Astrocyte (in vitro differentiated cells and primary cell): ENCODE measurements around the gene LMTK2. TPM values are rescaled to one million over a fixed set of nuclear protein-coding genes. Genes with fewer than 3 reads are reported as not detected.

Experiments used
- DNase-seq: peaks from one replicate; pipeline ENCODE4 v3.0.0-alpha.2; 2010; ENCODE audit warnings: low read depth
- FAIRE-seq: peaks from 2 replicates; lab custom pipeline; 2011; peaks lifted over from hg19 to GRCh38; lab: Jason Lieb, UNC
- H2AFZ ChIP-seq: 2 replicates; pipeline ENCODE4 v1.6.0; 2012; ENCODE audit warnings: low read depth, low read length, inconsistent platforms
- H3K27ac ChIP-seq: 2 replicates; pipeline ENCODE4 v1.5.1; 2011; ENCODE audit warnings: low read depth, low read length, inconsistent platforms
- H3K27me3 ChIP-seq: 2 replicates; pipeline ENCODE4 v1.6.0; 2011; ENCODE audit warnings: low read length, inconsistent platforms; ENCODE audit not compliant: insufficient read depth
- H3K36me3 ChIP-seq: 2 replicates; pipeline ENCODE4 v1.5.1; 2011; ENCODE audit warnings: low read length, inconsistent platforms; ENCODE audit not compliant: insufficient read depth
- H3K4me1 ChIP-seq: 2 replicates; pipeline ENCODE4 v1.5.1; 2011; ENCODE audit warnings: low read length, inconsistent platforms; ENCODE audit not compliant: insufficient read depth
- H3K4me2 ChIP-seq: 2 replicates; pipeline ENCODE4 v1.6.0; 2012; ENCODE audit warnings: low read length, inconsistent platforms
- H3K4me3 ChIP-seq: 2 replicates; pipeline ENCODE4 v1.5.1; 2011; ENCODE audit warnings: low read depth, mild to moderate bottlenecking, low read length, inconsistent platforms; ENCODE audit not compliant: insufficient read depth
- H3K79me2 ChIP-seq: 2 replicates; pipeline ENCODE4 v1.6.0; 2012; ENCODE audit warnings: mild to moderate bottlenecking, low read length, inconsistent platforms; ENCODE audit not compliant: insufficient read depth
- H3K9ac ChIP-seq: 2 replicates; pipeline ENCODE4 v1.6.0; 2012; ENCODE audit warnings: mild to moderate bottlenecking, low read length, inconsistent platforms
- H3K9me3 ChIP-seq: 2 replicates; pipeline ENCODE4 v1.5.1; 2012; ENCODE audit warnings: low read depth, mild to moderate bottlenecking, low read length, inconsistent platforms; ENCODE audit not compliant: insufficient read depth
- H4K20me1 ChIP-seq: 2 replicates; pipeline ENCODE4 v1.6.0; 2012; ENCODE audit warnings: low read length, inconsistent platforms; ENCODE audit not compliant: insufficient read depth
- H3K27ac Mint-ChIP-seq: one replicate; pipeline ENCODE4 v1.8.0; 2021; ENCODE audit warnings: mild to moderate bottlenecking, mixed read lengths; ENCODE audit not compliant: unreplicated experiment
- H3K27me3 Mint-ChIP-seq: one replicate; pipeline ENCODE4 v1.8.0; 2021; ENCODE audit warnings: low read depth, mixed read lengths; ENCODE audit not compliant: unreplicated experiment
- H3K36me3 Mint-ChIP-seq: one replicate; pipeline ENCODE4 v1.8.0; 2021; ENCODE audit warnings: low read depth, mixed read lengths; ENCODE audit not compliant: unreplicated experiment
- H3K4me1 Mint-ChIP-seq: one replicate; pipeline ENCODE4 v1.8.0; 2021; ENCODE audit warnings: low read depth, mixed read lengths; ENCODE audit not compliant: unreplicated experiment
- H3K4me3 Mint-ChIP-seq: one replicate; pipeline ENCODE4 v1.8.0; 2021; ENCODE audit warnings: mild to moderate bottlenecking, moderate library complexity, mixed read lengths; ENCODE audit not compliant: unreplicated experiment
- H3K9me3 Mint-ChIP-seq: one replicate; pipeline ENCODE4 v1.8.0; 2021; ENCODE audit warnings: mild to moderate bottlenecking, mixed read lengths; ENCODE audit not compliant: unreplicated experiment
- CTCF ChIP-seq: IDR thresholded peaks from 2 replicates; pipeline ENCODE4 v1.5.1; 2011; ENCODE audit warnings: low read depth, mild to moderate bottlenecking, inconsistent platforms, low read length, moderate library complexity; ENCODE audit not compliant: insufficient read depth
- EZH2 ChIP-seq: IDR thresholded peaks from 2 replicates; pipeline ENCODE4 v1.6.1; 2012; ENCODE audit warnings: mild to moderate bottlenecking, low read length, inconsistent platforms; ENCODE audit not compliant: insufficient read depth
- total RNA-seq: library from RNA; stranded (reverse); gene quantifications from 2 replicates; pipeline ENCODE4 v1.2.1, GENCODE V29; 2021

Gene LMTK2
- total RNA-seq, 1 donor from 2014 or later, result 15.2 TPM

DNA sequence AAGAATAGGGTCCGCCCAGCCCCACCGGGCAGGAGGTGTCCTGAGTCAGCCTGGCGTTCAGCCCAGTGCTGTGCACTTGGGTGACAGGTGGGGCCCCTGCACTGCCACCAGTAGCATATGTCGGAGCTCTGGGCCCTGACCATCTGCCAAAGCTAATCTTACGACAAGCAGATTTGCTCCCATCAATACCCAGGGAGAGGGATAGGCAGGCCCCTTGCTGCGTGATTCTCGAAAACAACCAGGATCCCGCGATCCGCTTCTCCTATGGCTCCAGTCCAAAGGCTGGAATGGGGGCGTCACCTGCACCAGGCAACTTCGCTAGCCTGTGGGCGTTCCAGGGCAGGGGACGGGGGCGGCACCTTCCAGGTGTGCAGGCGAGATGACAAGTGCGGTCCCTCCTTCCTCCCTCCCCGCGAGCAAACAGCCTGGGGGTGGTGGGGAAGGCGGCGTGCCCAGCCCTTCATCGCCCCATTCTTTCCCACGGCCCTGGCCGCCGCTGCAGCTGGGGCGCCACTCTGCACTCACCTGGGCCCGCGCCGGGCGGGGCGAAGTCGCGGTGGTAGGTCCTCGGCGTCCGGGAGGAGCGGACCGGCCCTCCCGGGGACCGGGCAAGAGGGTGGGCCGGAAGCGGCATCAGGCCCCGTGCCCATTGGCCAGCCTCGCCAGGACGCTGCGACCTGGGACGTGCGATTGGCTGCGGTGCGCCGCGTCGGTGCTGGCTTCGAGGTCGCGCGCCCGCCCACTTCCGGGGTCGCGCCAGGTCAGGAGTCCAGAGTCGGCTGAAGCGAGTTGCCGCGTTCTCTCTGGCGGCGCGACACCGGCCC lies 145.2 kb downstream of the LMTK2 start, which contains the start of gene TECPR1:
Gene TECPR1, minus strand, starts transcription at position 632 of the 824 bp plus-strand sequence. CDS start 6,086 bp downstream, outside the sequence.
- Mint-ChIP-seq H3K36me3 (peaks cover 3% of the 10 kb centered on the region), H3K9me3 (no peaks in the 10 kb centered on the region), H3K27ac (peak within 1 kb of the TSS; percentile 85), H3K27me3 (peaks cover 2% of the 10 kb centered on the region), H3K4me1 (peaks cover 12% of the 10 kb centered on the region), H3K4me3 (peak within 1 kb of the TSS; percentile 93)
- H4K20me1 ChIP-seq, result no peaks in the 10 kb centered on the region
- peak within 1 kb of the TSS; percentile 97 for H2AFZ ChIP-seq
- FAIRE-seq (no peak), DNase-seq (peak; percentile 80)
- peak within 1 kb of the TSS; percentile 79 for H3K4me3 ChIP-seq
- peak within 1 kb of the TSS; percentile 54 for H3K27ac ChIP-seq
- H3K27me3 ChIP-seq, result no peaks in the 10 kb centered on the region
- TF ChIP-seq CTCF (no peak), EZH2 (no peak)
- no peaks in the 10 kb centered on the region for H3K9me3 ChIP-seq
- peaks cover 5% of the 10 kb centered on the region for H3K4me1 ChIP-seq
- H3K9ac ChIP-seq, result peak within 1 kb of the TSS; percentile 88
- H3K4me2 ChIP-seq, result peak within 1 kb of the TSS; percentile 95
- H3K79me2 ChIP-seq, result peaks cover 41% of the 10 kb centered on the region
- H3K36me3 ChIP-seq, result no peaks in the 10 kb centered on the region

- Histone ChIP-seq H3K4me3 (peak overlapping the region; percentile 79), H2AFZ (peak overlapping the region; percentile 97), H3K4me1 (peaks cover 5% of the 10 kb centered on the region), H3K36me3 (no peaks in the 10 kb centered on the region), H3K9me3 (no peaks in the 10 kb centered on the region), H4K20me1 (no peaks in the 10 kb centered on the region), H3K27me3 (no peaks in the 10 kb centered on the region), H3K79me2 (peaks cover 41% of the 10 kb centered on the region), H3K4me2 (peak overlapping the region; percentile 95), H3K9ac (peak overlapping the region; percentile 88), H3K27ac (peak overlapping the region; percentile 25)
- Mint-ChIP-seq H3K4me3 (peak overlapping the region; percentile 93), H3K27me3 (peaks cover 2% of the 10 kb centered on the region), H3K27ac (peak overlapping the region; percentile 53), H3K9me3 (no peaks in the 10 kb centered on the region), H3K4me1 (peaks cover 12% of the 10 kb centered on the region), H3K36me3 (peaks cover 4% of the 10 kb centered on the region)
- TF ChIP-seq EZH2 (no peak), CTCF (no peak)
- no peak for FAIRE-seq
- no peak for DNase-seq
Measured at GRCh38 chr7:98252425-98253054, 145.9 kb downstream of the LMTK2 start.
